Thyroid gland (tissue), 4 donors: Measurements from ENCODE around the gene MAPK8.

ENCODE experiments used
- POLR2A ChIP-seq, 2 donors: fragments of 450-650 bp; IDR thresholded peaks; one replicate each; pipeline ENCODE4 v1.6.1; 2017; ENCODE audit warnings: antibody characterized with exemption in 2 of 2, mild to moderate bottlenecking in 2 of 2, moderate library complexity in 1 of 2
- TF ChIP-seq, protein P1 (sequence below), 6 experiments: fragments of 200-600 bp in 3 of 6; fragments of 450-650 bp in 3 of 6; sonication (generic) in 3 of 6; IDR thresholded peaks; one replicate each; pipeline ENCODE4 v1.5.1; 2016 to 2019; ENCODE audit warnings: antibody characterized with exemption in 6 of 6, mild to moderate bottlenecking in 2 of 6, inconsistent platforms in 1 of 6, moderate library complexity in 1 of 6

DNA sequence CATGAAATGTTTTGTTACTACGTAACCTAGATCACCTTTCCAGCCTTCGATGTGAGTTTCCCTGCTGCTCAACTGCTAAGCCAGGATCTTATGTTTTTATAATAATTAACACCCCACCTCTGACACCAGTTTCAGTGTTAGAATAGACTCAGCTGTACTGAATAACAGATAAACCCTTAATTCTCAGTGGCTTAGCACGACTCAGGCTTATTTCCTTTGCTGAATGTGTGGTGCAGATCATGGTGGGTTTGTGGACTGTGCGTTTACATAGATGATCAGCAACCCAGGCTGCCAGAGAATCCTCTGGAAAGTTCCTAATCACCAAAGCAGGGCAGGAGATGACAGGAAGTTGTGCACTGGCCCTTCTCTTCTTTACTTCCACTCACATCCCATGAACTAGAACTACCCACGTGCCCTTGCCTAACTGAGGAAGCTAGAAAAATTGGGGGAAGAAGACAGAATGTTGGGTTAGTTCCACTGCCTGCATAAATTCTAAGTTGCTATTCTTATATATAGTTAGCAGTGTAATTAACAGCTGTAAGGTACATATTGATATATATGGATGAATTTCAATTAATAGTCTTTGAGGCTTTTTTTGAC lies 111.8 kb downstream of the MAPK8 start:
- TF ChIP-seq, protein P1, sequence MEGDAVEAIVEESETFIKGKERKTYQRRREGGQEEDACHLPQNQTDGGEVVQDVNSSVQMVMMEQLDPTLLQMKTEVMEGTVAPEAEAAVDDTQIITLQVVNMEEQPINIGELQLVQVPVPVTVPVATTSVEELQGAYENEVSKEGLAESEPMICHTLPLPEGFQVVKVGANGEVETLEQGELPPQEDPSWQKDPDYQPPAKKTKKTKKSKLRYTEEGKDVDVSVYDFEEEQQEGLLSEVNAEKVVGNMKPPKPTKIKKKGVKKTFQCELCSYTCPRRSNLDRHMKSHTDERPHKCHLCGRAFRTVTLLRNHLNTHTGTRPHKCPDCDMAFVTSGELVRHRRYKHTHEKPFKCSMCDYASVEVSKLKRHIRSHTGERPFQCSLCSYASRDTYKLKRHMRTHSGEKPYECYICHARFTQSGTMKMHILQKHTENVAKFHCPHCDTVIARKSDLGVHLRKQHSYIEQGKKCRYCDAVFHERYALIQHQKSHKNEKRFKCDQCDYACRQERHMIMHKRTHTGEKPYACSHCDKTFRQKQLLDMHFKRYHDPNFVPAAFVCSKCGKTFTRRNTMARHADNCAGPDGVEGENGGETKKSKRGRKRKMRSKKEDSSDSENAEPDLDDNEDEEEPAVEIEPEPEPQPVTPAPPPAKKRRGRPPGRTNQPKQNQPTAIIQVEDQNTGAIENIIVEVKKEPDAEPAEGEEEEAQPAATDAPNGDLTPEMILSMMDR (IDR thresholded peaks at IDR 0.05) = no peak
- no peak for TF ChIP-seq POLR2A (IDR thresholded peaks at IDR 0.05)
